ENCODE measurements around the gene CSTPP1. TPM values are rescaled to one million over a fixed set of nuclear protein-coding genes. Genes with fewer than 3 reads are reported as not detected.

The CSTPP1 gene, protein sequence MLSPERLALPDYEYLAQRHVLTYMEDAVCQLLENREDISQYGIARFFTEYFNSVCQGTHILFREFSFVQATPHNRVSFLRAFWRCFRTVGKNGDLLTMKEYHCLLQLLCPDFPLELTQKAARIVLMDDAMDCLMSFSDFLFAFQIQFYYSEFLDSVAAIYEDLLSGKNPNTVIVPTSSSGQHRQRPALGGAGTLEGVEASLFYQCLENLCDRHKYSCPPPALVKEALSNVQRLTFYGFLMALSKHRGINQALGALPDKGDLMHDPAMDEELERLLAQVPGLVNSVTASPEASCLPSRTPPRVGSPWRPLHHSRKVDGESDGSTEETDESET
- total RNA-seq: 4.1 TPM

DNA sequence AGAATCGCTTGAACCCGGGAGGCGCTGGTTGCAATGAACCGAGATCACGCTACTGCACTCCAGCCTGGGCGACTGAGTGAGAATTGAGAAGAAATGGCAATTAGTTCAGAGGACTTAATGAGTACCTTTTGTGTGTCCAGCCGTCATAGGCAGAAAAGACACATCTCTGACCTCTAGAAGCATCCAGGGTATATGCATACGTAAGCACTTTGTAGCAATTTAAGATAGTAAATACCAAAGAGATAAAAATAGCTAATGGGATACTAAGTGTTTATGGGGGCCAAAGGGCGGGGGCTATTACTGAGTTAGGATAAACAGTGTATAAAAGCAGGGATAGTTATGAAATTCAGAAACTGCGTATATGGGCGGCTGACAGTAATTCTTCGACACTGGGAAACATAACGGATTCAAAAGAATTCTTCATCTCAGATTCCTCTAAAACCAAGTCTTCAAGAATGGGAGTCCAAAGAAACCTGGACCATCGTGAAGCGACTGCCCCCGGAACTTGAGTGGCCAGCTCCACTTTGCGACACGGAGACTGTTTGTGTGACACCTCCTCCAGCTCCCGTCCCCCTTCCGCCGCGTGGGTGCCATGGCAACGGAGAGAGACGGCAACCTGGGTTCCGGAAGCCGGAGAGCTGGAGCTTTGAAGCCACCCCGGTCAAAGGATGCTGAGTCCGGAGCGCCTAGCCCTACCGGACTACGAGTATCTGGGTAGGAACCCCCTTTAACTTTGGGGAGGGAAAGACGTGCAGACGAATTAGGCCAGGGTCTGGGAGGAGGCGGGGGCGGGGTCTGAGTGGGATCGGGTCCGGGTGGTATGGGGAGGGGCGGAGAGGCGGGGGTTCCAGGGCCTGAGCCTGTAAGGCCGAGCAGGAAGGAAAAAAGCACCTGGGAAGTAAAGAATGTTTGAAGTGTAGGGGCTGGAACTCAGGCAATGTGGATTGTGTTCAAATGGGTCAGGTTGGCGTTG lies at the start of gene CSTPP1:
Gene CSTPP1 (plus strand): TSS at position 624 of the 973 bp plus-strand sequence. CDS start 45 bp downstream, at position 669.
- ATAC-seq: peak; percentile 100
- DNase-seq (ENCODE audit: low spot score): peak; percentile 91

DNA sequence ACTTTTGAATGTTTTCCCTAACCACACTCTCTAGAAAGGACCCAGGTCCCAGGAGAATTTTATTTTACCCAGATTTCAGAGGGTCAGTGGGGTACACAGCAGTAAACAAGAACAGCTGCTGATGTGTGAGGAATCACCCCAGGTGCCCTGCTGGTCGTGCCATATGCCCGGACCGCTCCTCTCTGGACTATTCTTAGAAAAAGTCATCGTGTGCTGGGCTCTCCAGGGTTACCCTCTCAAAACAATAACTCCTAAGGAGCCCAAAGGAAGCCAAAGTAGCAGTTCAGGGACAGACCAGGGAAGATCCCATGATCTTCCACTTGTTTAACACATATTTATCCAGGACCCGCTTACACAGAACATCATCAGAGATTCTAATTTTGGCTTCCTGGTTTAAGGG lies 47.9 kb upstream of the CSTPP1 start:
- DNase-seq (ENCODE audit: low spot score): no peak

DNA sequence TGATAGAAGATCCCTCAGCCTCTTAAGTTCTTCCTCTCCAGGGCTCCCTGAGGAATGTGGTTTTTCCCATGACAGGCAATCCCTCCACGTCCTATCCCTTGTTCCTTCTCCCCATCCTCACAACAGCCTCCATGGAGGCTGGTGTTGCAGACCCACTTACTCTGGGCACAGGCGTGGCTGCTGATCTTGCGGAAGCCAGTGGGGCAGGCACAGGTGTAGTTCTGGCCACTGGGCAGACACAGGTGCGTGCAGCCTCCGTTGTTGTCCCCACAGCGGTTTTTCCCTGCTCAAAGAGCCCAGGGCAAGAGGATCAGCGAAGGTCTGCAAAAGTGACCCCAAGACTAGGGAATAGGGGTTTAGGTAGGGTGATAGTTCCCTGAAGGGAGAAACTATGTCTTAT lies 47.3 kb upstream of the CSTPP1 start:
- ATAC-seq (no peak), DNase-seq (ENCODE audit: low spot score) (no peak)

More for the DNA sequence above, 47.9 kb upstream of the CSTPP1 start:
- ATAC-seq: no peak

DNA sequence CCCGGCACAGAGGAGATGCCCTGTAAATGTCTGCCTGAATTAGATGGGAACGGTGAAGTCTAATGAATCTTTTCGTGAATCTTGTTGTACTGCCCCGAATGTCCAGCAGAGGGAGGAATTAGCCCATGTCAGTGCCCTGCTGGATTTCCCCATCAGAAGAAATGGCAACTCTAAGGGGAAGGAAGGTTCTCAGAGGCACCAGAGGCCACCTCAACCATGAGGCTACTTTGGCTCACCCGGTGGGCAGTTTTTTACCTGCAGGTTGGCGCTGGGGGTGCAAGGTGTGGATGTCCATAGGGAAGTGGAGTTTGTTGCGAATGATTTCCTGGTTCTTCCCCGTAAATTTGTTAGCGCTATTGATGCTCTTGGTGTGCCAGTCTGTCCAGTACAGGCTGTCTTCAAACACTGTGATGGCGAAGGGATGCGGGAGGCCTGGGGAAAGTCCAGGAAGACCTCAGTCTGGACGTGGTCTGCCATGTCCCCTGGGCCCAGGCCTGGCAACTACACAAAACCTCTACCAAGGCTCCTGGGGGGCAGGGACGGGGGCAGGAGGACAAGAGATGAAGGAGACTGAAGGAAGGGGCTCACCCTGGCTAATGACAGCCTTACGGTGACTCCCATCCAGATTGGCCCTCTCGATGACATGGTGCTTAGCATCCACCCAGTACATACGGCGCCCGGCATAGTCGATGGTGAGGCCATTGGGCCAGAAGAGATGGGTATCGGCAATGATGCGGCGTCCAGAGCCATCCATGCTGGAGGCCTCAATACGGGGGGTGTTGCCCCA lies 46.7 kb upstream of the CSTPP1 start:
- peak; percentile 72 for DNase-seq (ENCODE audit: low spot score)
- peak; percentile 99 for ATAC-seq

DNA sequence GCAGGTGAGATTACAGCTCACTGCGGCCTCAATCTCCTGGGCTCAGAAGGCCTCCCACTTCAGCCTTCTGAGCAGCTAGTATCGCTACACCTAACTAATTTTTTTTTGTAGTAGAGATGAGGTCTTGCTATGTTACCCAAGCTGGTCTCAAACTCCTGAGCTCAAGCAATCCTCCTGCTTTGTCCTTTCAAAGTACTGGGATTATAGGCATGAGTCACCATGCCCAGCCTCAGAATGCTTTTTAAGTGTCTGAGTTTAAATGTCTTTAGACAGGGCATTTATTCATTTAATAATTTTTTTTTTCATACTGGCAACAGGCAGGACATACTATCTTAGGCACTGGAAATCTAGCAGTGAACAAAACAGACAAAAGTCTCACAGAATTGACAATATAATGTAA lies 45.9 kb upstream of the CSTPP1 start:
- DNase-seq (ENCODE audit: low spot score) (no peak), ATAC-seq (no peak)

DNA sequence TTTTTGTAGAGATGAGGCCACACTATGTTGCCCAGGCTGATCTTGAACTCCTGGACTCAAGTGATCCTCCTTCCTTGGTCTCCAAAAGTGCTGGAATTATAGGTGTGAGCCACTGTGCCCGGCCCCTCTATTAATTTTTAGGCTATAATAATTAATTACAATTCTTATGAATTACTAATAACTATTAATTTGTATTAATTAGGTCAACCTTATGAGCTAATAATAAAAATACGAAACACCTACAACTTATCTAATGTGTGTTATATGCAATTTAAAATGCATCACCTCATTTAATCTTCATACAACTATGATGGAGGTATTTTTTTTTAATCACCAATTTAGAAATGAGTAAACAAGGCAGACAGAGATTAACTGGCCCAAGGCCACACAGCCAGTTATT lies 44.5 kb upstream of the CSTPP1 start:
- ATAC-seq (no peak), DNase-seq (ENCODE audit: low spot score) (no peak)

DNA sequence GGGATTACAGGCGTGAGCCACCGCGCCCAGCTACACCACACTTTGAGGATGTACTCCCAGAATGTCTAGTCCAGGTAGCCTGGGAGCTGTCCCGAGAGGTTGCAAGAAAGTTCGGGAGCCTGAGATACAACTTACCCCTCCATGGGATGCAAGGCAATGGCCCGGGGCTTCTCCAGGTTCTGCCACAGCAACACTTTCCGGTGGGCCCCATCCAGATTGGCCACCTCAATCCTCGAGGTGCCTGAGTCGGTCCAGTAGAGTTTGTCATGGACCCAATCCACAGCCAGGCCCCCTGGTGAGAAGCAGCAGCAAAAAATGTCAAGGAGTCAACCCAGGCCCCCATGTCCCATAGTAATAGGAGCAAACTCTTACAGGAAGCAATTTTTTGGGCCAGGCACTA lies 43.7 kb upstream of the CSTPP1 start:
- no peak for DNase-seq (ENCODE audit: low spot score)
- ATAC-seq: no peak

DNA sequence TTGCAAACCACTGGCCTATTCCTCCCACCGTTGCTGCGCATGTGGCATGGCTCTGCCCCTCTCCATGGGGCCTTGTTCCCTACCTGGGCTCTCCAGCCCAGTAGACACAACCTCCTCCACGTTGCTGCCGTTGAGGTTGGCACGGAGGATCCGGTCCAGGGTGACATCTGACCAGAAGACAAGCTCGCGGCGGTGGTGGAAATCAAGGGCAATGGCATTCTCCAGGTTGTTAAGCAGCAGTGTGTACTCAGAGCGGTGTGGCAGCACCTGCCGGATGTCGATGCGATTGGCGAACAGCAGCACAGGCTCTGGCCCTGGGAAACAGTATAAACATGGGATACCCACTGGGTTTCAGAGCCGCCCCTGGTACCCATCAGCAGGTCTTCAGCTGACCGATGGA lies 42.1 kb upstream of the CSTPP1 start:
- no peak for ATAC-seq
- no peak for DNase-seq (ENCODE audit: low spot score)

DNA sequence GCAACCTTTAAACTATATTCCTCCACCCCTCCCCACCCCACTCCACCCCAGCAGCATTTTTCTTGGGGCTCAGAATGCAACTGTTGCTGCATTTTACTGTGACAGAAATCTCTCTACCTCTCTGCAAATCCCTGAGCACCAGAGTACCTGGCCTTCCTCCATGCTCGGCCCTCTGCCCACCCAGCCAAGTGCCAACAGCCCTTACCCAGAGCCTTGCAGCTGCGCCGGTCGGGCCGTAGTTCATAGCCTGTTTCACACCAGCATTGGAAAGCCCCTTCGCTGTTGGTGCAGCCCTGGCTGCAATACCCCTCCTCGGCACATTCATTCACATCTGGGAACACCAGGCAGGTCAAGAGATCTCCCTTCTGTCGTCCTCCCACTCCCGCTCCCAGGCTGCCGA lies 41.6 kb upstream of the CSTPP1 start:
- no peak for DNase-seq (ENCODE audit: low spot score)

DNA sequence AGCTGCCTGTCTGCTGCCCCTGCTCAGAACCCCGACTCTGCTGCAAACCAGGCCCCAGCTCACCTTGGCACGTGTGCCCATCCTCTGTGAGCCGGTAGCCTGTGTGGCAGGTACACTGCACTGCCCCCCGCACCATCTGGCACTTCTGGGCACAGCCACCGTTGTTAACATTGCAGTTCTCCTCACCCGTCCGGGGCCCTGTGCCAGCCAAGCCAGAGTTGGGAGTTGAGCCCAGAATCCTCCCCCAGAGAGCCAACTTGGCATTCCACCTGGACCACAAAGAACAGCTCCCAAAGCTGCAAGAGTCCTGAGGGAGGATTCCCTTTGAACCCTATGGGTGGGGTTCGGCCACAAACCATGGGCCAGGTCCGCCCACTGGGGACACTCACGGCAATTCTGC lies 40.7 kb upstream of the CSTPP1 start:
- peak; percentile 97 for ATAC-seq
- DNase-seq (ENCODE audit: low spot score): peak; percentile 92

More for the DNA sequence above, 41.6 kb upstream of the CSTPP1 start:
- no peak for ATAC-seq

DNA sequence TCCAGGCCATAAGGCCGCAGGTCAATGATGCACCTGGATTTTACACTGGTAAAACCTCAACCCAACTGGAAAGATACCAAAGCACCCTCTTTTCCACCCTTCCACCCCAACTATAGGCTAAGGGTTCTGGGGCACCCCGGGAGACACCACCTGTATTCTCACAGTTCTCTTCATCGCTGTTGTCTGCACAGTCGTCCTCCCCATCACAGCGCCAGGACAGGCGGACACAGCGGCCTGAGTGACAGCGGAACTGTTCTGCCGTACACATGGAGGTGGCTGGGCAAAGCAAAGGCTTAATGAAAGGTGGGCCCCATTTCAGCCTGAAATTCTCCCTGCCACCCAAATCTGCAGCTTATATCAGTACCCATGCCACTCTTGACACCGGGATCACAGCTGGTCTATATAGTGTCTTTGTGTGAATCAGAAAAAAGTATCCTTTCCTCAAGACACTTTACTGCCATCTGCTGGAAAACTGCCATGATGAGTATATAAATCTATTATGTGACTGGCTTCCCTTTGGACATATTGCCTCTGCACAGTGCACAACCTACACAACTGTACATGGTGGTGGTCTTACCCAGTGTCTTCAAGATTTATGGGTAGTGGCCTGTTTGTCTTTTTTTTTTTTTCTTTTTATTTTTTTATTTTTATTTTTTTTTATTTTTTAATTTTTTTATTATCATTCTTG lies 39.7 kb upstream of the CSTPP1 start:
- no peak for DNase-seq (ENCODE audit: low spot score)
- ATAC-seq: no peak

DNA sequence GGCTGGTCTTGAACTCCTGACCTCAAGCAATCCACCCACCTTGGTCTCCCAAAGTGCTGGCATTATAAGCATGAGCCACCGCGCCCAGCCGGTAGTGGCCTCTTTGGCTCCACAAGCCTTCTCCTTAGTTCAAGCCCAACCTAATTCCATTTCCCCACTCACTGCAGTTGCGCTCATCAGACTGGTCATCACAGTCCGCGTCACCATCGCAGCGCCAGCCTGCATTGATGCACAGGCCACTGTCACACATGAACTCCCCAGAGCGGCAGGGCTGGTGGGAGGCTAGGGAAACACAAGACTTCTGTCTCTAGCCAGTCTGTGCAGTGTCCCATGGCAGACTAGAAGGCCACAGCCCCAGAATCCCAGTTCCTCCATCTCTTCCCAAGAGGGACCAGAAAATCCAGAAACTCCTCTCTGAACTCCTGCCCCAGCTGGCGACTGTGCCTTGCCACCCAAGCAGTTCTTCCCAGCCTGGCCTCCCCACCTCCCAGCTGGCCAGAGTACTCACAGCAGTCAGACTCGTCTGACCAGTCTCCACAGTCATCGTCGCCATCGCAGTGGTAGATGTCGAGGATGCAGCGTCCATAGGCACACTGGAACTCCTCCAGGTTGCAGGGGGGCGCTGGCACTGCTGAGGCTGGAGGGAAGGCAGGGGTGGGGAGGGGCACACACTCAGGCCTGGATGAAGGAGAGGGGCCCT lies 38.0 kb upstream of the CSTPP1 start:
- DNase-seq (ENCODE audit: low spot score): no peak
- no peak for ATAC-seq

DNA sequence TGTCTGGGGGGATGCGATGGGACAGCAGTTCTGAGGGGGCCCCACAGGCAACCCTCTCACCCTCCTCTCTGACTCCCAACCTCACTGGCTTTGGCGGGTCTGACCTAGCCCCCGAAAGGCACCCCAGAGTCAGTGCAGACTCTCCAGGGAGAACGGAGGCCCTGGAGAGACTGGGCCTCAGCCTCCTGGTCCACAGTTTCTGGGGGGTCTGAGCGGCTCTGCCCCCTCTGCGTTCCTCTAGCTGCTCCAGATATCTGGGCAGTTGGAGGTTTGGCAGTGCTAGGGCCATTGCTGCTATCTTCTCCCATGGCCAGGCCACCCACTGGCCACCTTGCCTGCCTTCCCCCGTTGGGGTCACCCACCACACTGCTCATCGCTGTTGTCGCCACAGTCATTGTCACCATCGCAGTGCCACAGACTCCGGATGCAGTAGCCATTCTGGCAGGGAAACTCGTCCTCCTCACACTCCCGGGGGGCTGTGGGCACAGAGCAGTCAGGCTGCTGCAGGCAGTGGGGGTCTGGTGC lies 37.0 kb upstream of the CSTPP1 start:
- DNase-seq (ENCODE audit: low spot score): no peak
- no peak for ATAC-seq

DNA sequence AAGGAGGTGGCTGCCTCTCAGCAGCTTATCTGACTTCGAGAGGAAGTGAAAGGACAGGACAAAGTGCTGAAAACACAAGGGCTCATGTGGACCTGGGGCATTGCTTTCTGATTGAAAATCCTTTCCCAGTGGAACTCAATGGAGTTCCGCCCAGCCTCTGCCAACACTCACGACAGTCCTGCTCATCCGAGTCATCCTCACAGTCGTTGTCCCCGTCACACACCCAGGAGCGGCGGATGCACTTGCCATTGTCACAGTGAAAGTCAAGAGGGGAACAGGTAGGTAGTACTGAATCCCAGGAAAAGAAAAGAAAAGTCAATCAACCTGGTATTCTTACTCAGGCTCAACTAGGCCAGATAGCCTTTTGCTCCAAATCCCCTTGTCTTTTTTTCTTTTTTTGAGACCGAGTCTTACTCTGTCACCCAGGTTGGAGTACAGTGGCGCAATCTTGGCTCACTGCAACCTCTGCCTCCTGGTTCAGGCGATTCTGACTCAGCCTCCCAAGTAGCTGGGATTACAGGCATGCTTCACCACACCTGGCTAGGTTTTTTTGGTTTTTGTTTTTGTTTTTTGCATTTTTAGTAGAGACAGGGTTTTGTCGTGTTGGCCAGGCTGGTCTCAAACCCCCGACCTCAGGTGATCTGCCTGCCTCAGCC lies 36.3 kb upstream of the CSTPP1 start:
- ATAC-seq: no peak

DNA sequence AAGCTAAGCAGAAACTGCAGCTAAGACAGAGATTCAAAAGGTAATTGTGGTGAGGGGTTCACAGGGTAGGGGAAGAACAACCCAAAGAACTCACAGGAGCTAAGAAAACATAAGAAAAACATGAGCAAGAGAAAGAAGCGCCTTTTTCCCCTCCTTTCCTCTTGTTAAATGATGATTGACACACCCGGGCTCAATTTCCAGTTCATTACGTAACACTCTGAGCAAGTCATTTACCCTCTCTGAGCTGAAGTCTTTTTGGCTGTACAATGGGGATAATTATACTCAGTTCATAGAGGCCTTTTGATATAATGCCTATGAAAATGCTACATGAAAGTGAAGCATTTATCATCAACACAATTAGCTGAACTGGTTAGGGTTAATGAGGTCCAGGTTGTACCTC lies 35.4 kb upstream of the CSTPP1 start:
- ATAC-seq (no peak), DNase-seq (ENCODE audit: low spot score) (no peak)

More for the DNA sequence above, 36.3 kb upstream of the CSTPP1 start:
- DNase-seq (ENCODE audit: low spot score): no peak

DNA sequence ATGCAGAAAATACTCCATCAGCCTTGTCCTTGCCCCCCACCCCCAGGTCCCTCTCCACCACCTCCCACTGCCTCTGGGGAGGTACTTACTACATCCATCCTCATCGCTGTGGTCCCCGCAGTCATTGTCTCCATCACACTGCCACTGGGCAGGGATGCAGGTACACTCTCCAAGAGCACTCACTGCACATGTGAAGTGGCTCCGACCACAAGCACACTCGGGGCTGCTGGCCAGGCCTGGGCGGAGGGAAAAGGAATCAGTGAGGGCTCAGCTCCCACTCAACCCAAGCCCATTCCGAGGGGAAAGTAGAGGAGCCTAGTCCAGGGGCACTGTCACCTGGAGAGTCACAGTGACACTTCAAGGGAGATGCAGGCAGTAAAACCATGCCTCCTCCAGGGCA lies 33.9 kb upstream of the CSTPP1 start:
- ATAC-seq: no peak

DNA sequence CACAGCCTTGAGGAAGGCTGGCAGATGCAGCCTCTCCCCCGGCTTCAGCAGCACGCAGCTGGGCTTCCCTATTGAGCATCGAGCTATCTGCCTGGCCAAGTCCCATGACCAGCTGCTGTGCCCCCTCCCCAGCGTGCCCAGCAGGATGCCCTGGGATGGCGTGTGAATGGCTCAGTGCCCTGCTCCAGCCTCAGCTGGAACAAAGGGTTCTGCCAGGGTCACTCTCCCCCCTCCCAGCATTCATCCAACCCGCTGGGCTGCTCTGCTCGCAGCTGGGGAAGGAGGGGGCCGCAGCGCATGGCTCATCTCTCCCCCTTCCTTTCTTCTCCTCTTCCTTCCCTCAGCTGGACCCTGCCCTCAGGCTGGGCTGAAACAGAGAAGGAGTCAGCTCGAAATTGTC lies 32.7 kb upstream of the CSTPP1 start:
- ATAC-seq: no peak
- DNase-seq (ENCODE audit: low spot score): no peak

More for the DNA sequence above, 33.9 kb upstream of the CSTPP1 start:
- DNase-seq (ENCODE audit: low spot score): no peak

DNA sequence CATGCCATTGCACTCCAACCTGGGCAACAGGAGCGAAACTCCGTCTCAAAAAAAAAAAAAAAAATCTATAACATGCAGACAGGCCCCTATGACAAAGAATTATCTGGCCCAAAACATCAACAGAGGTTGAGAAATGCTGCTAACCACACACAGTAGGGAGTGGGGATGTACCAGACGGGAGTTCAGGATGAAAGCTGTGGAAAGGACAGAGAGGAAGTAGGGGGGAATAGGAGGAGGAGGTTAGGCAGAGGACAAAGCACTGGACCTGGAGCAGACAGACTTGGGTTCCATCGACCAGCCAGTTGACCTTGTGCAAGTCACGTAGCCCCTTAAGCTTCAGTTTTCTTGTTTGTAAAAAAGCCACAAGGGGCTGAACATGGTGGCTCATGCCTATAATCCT lies 30.8 kb upstream of the CSTPP1 start:
- DNase-seq (ENCODE audit: low spot score) (no peak), ATAC-seq (no peak)

DNA sequence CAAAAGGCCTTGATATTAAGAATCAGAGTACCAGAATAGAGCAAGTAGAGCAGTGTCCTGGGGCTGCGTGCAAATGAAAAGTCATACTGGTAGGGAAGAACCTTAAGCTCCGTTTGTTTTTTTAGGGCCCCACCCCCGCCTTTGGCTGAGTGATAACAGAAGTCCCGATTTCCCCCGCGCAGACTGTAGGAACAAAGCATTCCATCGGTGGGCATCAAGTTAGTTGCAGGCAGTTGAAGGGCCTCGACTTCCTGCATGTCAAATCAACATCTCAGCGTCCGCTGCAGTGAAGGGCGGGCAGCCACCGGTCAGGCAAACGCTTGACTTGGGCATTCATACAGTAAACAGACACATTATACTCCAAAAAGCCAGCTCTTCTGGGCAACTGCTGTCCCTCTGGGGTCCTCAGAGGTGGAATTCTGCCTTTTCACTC lies 29.9 kb upstream of the CSTPP1 start:
- no peak for ATAC-seq
- no peak for DNase-seq (ENCODE audit: low spot score)
